Mononuclear cell (primary cell): ENCODE measurements around the gene METTL17. TPM values are rescaled to one million over a fixed set of nuclear protein-coding genes. Genes with fewer than 3 reads are reported as not detected.
"Not testable (repeated sequence)": the region's sequence is repeated elsewhere in the genome, so short reads cannot be mapped to it uniquely, and the experiment has no call there.

ENCODE experiments used
- H3K27me3 ChIP-seq: 2 replicates; pipeline ENCODE4 v1.6.0; 2011; ENCODE audit warnings: low read length, control low read depth; ENCODE audit not compliant: insufficient read depth
- H3K4me1 ChIP-seq: 2 replicates; pipeline ENCODE4 v1.5.1; 2011; ENCODE audit warnings: mild to moderate bottlenecking, low read length, control low read depth; ENCODE audit not compliant: insufficient read depth
- H3K4me3 ChIP-seq: 2 replicates; pipeline ENCODE4 v1.5.1; 2011; ENCODE audit warnings: mild to moderate bottlenecking, low read length, moderate library complexity
- H3K9me3 ChIP-seq: 2 replicates; pipeline ENCODE4 v1.5.1; 2011; ENCODE audit warnings: low read depth, mild to moderate bottlenecking, control low read depth, low read length
- total RNA-seq: library from RNA; depleted of rRNA; stranded (reverse); fragments of >200 nt; gene quantifications from one replicate; pipeline ENCODE4 v1.2.3, GENCODE V29; 2012

The METTL17 gene
- total RNA-seq, 1 donor, result 50.6 TPM

- no peak overlapping the region for H3K4me3 ChIP-seq
- H3K27me3 ChIP-seq, result peaks cover 2% of the 10 kb centered on the region
- peaks cover 10% of the 10 kb centered on the region for H3K4me1 ChIP-seq
- no peaks in the 10 kb centered on the region for H3K9me3 ChIP-seq
Observed at GRCh38 chr14:20980906-20981305, 8.9 kb upstream of the METTL17 start.

GRCh38 chr14:20982646-20983369, 7.0 kb upstream of the METTL17 start:
- no peaks in the 10 kb centered on the region for H3K9me3 ChIP-seq
- peaks cover 25% of the 10 kb centered on the region for H3K4me1 ChIP-seq
- H3K4me3 ChIP-seq, result no peak overlapping the region
- peaks cover 2% of the 10 kb centered on the region for H3K27me3 ChIP-seq

GRCh38 chr14:20985650-20986049, 4.1 kb upstream of the METTL17 start:
- H3K4me1 ChIP-seq, result peaks cover 42% of the 10 kb centered on the region
- not testable (repeated sequence) for H3K9me3 ChIP-seq, H3K4me3 ChIP-seq, H3K27me3 ChIP-seq

- Histone ChIP-seq H3K4me1 (peaks cover 53% of the 10 kb centered on the region), H3K27me3 (no peaks in the 10 kb centered on the region), H3K4me3 (no peak overlapping the region), H3K9me3 (no peaks in the 10 kb centered on the region)
Observed at GRCh38 chr14:20986811-20987210, 3.0 kb upstream of the METTL17 start.

GRCh38 chr14:20988717-20989470, 886 bp upstream of the METTL17 start:
- H3K4me1 ChIP-seq, result peaks cover 53% of the 10 kb centered on the region
- H3K9me3 ChIP-seq, result no peaks in the 10 kb centered on the region
- no peak overlapping the region for H3K4me3 ChIP-seq

GRCh38 chr14:20989471-20989786, 351 bp upstream of the METTL17 start:
- no peaks in the 10 kb centered on the region for H3K9me3 ChIP-seq
- peak overlapping the region; percentile 86 for H3K4me3 ChIP-seq
- no peaks in the 10 kb centered on the region for H3K27me3 ChIP-seq
- H3K4me1 ChIP-seq, result peaks cover 53% of the 10 kb centered on the region

More at GRCh38 chr14:20988717-20989470, 886 bp upstream of the METTL17 start:
- no peaks in the 10 kb centered on the region for H3K27me3 ChIP-seq

- H3K4me1 ChIP-seq, result peaks cover 2% of the 10 kb centered on the region
- no peak overlapping the region for H3K4me3 ChIP-seq
- no peaks in the 10 kb centered on the region for H3K27me3 ChIP-seq
- H3K9me3 ChIP-seq, result no peaks in the 10 kb centered on the region
Observed at GRCh38 chr14:20996521-20996920, 6.7 kb downstream of the METTL17 start.

GRCh38 chr14:20997115-20997514, 7.3 kb downstream of the METTL17 start:
- no peaks in the 10 kb centered on the region for H3K9me3 ChIP-seq
- H3K27me3 ChIP-seq, result no peaks in the 10 kb centered on the region
- no peaks in the 10 kb centered on the region for H3K4me1 ChIP-seq
- no peak overlapping the region for H3K4me3 ChIP-seq

- Histone ChIP-seq H3K4me3 (no peak overlapping the region), H3K9me3 (no peaks in the 10 kb centered on the region), H3K27me3 (no peaks in the 10 kb centered on the region), H3K4me1 (no peaks in the 10 kb centered on the region)
Observed at GRCh38 chr14:20997564-20997963, 7.8 kb downstream of the METTL17 start.

GRCh38 chr14:20998139-20998538, 8.4 kb downstream of the METTL17 start:
- Histone ChIP-seq H3K27me3 (no peaks in the 10 kb centered on the region), H3K4me3 (no peak overlapping the region), H3K9me3 (no peaks in the 10 kb centered on the region), H3K4me1 (no peaks in the 10 kb centered on the region)

- no peaks in the 10 kb centered on the region for H3K27me3 ChIP-seq
- H3K9me3 ChIP-seq, result no peaks in the 10 kb centered on the region
- no peaks in the 10 kb centered on the region for H3K4me1 ChIP-seq
- no peak within 1 kb of the TSS for H3K4me3 ChIP-seq
Observed at GRCh38 chr14:20998674-20999366, 9.0 kb downstream of the METTL17 start, which contains the start of gene SLC39A2. TSS of gene SLC39A2 (plus strand) at chr14:20999293. CDS start at chr14:20999447, 154 bp downstream.

GRCh38 chr14:20999591-20999990, 9.8 kb downstream of the METTL17 start:
- Histone ChIP-seq H3K4me1 (no peaks in the 10 kb centered on the region), H3K9me3 (no peaks in the 10 kb centered on the region), H3K27me3 (no peaks in the 10 kb centered on the region), H3K4me3 (no peak overlapping the region)

GRCh38 chr14:21001218-21001617, 11.4 kb downstream of the METTL17 start:
- H3K27me3 ChIP-seq, result no peaks in the 10 kb centered on the region
- no peak overlapping the region for H3K4me3 ChIP-seq
- H3K4me1 ChIP-seq, result no peaks in the 10 kb centered on the region
- no peaks in the 10 kb centered on the region for H3K9me3 ChIP-seq

- no peaks in the 10 kb centered on the region for H3K27me3 ChIP-seq
- no peaks in the 10 kb centered on the region for H3K4me1 ChIP-seq
- H3K4me3 ChIP-seq, result no peak overlapping the region
- no peaks in the 10 kb centered on the region for H3K9me3 ChIP-seq
Observed at GRCh38 chr14:21003788-21004346, 14.1 kb downstream of the METTL17 start.

GRCh38 chr14:21009721-21010120, 19.9 kb downstream of the METTL17 start:
- not testable (repeated sequence) for H3K9me3 ChIP-seq, H3K4me3 ChIP-seq, H3K27me3 ChIP-seq, H3K4me1 ChIP-seq
